Esophagus mucosa (tissue), 1 donor: ENCODE measurements around the gene BTBD7. TPM values are rescaled to one million over a fixed set of nuclear protein-coding genes. Genes with fewer than 3 reads are reported as not detected.

ENCODE experiments used
- ATAC-seq: fragments of 200-7000 bp; cut with Tn5 transposase; one replicate; pipeline ENCODE4 v1.9.1; 2020
- total RNA-seq: library from RNA; stranded (reverse); gene quantifications from one replicate; pipeline ENCODE4 v1.2.4, GENCODE V29; 2023
- donor health status: DM: yes; HTN: yes; CAD: no.

BTBD7 gene
- total RNA-seq, 1 donor from 2014 or later = 26.6 TPM

DNA sequence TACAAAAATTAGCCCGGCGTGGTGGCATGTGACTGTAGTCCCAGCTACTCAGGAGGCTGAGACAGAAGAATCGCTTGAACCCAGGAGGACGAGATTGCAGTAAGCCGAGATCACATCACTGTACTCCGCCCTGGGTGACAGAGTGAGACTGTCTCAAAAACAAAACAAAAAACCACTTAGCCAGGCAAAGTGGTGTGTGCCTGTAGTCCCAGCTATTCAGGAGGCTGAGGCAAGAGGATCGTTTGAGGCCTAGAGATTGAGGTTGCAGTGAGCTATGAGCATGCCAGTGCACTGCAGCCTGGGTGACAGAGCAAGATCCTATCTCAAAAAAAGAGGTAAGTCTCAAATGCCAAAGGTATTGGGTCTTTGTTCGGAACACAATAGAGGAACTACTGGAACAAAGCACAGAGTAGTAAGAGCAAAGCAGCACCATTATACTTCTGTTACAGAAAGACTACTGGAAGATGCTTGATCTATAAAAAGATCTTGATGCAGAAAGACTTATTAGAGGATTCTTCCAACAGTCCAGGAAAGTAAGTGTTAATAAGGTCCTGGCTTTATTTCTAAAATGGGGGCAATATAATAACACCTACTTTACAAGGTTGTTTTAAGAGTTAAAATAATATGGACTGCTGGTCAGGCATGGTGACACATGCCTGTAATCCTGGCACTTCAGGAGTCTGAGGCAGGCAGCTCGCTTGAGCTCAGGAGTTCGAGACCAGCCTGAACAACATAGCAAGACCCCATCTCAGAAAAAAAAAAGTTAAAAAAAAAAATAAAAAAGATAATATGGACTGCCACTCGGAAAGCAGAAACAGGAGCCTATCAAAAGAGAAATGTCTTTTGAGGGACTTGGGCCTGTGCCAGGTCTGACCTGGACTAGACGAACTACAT, 29.9 kb downstream of the BTBD7 start:
- ATAC-seq = no peak

GRCh38 chr14:93301821-93302447, 30.9 kb downstream of the BTBD7 start:
- no peak for ATAC-seq

- no peak for ATAC-seq
Measured at GRCh38 chr14:93299866-93300265, 33.0 kb downstream of the BTBD7 start.

- no peak for ATAC-seq
Measured at GRCh38 chr14:93299416-93299815, 33.4 kb downstream of the BTBD7 start.

DNA sequence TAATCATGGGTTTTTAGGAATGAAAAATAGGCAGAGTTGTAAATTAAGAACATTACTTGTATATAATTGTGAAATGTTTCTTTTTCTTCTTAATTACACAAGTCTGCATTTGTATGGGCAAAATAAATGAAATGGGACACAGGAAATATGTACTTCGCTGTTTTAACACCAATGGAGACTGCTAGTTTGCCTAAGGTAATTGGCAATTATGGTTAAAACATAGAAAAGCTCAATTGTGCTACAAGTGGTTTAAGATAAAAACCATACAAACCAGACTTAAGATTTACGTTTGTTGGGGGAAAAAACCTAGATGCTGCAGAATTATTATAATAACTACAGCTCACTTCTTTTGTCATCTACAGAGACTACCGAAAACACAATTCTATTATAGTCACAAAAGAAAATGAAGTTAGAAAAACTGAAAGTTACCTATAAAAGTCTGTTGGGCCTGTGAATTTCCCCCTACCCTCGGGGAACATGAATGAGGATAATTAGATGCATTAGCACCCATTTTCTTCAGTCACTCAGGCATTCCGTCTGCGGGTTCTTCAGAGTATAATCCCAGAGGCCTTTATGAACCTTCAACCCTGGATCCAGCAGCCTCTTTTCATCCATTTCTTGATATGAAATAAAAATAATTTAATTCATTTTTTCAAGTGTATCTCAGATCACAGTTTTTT, 37.2 kb downstream of the BTBD7 start:
- no peak for ATAC-seq

GRCh38 chr14:93286212-93286890, 46.5 kb downstream of the BTBD7 start:
- ATAC-seq = no peak

- no peak for ATAC-seq
Measured at GRCh38 chr14:93285044-93285443, 47.8 kb downstream of the BTBD7 start.

DNA sequence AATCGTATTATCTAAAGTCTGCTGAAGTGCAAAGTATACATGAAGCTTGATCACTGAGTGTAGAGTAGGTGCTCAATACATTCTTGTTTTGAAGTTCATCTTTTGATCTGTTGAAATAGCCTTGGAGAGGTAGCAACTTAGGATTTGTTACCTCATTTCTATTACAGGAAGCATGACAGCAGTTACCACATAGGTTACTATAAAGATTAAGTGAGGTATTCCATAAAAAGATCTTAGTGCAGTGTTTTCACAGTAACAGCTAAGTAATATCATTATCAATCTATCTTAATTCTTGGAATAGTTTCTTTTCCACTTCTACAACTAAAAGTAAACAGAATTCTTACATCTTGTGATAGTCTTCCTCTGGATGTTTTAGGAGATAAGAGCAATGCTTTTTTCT, 50.9 kb downstream of the BTBD7 start:
- no peak for ATAC-seq

- no peak for ATAC-seq
Measured at GRCh38 chr14:93280743-93281142, 52.1 kb downstream of the BTBD7 start.

DNA sequence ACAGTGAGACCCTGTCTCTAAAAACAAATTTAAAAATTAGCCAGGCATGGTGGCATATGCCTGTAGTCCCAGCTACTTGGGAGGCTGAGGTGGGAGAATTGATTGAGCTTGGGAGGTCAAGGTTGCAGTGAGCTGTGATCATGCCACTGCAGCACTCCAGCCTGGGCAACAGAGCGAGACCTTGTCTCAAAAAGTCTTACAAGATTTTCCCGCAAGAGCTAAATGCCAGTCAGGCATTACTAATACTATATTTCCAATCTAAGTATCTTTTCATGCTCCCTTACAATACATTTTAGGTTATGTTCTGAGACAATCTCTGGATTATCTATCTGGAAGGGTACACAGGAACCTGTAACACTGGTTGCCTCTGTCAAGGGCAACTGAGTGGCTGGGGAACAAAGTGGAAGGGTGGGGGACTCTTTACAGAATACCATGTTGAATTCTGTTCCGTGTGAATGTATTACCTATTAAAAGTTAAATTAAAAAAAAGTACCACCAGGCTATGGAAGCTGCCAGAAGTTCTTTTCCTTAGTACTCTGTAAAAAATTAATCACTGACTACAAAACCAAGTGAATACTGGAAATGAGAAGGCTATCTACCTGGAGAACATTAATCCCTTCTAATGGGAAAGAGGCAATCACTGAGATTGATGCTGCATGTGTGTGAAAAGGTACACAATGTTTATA, 56.7 kb downstream of the BTBD7 start:
- no peak for ATAC-seq

DNA sequence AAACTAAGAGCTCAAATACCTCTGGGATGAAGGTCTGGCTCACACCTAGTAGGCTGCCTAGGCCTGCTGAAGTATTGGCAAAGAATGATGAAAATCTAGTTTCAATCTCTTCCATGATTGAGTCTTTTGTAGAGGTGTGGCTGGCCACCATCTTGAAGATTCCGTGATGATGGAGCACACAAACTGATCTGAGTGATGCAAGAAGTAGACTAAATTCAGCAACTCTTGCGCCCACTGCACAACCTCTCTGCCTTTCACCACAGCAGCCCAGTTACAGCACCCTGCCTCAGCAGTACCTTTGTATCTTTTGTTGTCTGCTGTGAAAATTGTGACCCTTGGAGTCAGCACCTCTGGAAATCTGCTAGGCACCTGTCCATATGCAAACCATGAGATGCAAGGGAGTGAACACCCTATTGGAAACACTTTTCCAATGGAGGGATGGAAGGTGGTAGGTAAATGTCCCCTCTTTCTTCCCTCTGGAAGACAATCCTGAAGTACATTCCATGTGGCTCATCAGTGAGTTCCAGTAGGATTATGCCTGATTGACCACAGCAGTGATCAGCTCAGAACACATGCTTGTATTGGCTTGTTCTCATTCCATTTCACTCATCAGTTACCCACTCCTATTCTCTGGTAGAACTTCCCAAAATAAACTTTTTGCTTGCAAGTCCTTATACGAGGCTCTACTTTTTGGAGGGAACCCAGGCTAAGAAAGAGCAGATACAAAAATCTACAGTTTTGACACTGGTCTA, 58.6 kb downstream of the BTBD7 start:
- no peak for ATAC-seq

DNA sequence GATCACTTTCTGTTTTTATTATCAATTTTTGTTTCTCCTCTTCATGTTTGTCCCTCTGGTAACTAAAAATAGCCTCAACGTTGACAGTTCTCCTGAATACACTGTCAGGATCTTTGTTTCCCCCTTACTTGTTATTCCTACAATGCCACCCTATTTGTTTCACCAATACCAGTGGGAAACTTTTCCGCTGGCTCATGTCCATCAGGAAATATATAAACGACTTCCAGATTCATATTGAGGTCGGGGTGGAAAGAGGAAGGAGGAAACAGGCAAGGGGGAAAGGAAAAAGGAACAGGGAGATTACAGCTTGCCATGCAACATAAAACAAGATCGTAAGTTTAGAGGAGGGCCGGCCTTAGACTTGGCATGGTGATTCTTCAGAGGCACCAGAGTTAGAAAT, 61.7 kb downstream of the BTBD7 start:
- ATAC-seq = no peak

DNA sequence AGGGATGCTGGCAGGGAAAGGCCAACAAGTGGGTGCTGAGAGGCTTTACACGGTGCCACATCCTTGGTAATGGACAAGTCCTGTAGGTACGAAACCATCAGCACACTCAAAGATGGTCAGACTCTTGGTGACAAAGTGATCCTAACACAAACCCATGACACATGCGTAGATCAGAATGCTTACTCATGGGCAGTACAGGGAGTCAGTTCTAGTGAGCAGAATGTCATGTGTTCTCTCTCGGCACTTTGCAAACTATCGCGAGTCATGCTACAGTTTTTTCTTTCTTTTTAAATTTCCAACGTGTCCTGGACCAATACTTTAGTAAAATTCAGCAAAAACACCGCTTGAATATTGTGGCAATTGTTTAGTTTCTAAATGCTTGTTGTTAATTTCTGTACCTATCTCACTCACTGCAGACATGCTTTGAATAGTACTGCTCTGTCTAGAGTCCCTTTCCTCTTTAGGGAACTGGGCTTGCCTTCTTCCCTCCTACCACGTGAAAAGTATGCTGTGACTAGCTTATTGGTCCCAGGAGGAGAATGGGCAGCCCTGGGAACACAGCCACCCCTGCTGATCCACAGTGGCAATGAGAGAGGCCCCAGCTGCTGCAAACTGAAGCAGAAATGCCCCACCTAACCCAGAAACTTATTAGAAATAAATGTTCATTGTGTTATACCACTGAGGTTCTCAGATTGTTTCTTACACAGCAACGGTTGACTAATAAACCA, 63.3 kb downstream of the BTBD7 start:
- ATAC-seq = peak; percentile 69

GRCh38 chr14:93268406-93268805, 64.4 kb downstream of the BTBD7 start:
- ATAC-seq = no peak

DNA sequence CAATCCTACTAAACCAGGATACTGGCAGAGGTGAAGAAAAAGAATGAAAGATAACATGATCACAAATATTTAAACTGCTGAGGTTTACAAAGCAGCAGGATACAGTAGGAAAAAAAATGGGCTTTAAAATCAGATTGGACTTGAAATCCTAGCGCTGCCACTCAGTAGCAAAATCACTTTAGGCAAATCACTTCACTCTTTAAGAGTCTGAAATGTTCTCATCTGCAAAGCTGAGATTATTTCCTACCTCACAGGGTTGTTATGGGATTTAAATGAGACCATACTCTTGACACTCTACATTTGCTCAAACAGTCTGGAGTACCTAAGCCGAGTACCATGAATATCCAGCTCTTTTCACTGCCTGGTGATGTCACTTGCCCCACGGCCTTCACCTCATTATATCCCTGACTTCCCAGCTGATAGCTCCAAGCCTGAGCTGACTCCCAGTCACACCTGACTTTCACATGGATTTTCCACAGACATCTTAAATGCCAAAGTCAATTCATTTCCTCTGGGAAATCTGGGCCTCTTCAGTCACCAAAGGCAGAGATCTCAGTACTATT, 65.6 kb downstream of the BTBD7 start:
- no peak for ATAC-seq

- no peak for ATAC-seq
Measured at GRCh38 chr14:93266127-93266526, 66.7 kb downstream of the BTBD7 start.

DNA sequence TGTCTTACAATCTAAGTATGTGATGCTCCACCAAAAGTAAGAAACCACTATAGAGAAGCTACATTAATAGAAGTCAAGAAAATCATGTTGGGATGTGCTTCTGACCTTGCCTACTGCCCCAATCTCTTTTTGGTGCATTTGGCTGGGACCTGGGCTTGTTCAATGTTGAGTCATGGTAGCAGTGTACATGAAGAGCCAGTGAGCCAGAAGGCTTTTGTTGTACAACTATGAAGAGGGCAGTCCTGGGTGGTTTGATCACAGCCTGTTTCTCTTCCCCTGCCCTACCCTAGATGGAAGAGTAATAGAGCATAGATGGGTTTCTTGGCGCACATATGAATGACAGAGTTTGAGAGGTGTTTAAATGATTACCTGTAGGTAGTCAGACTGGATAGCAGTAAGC, 69.4 kb downstream of the BTBD7 start:
- peak; percentile 77 for ATAC-seq

DNA sequence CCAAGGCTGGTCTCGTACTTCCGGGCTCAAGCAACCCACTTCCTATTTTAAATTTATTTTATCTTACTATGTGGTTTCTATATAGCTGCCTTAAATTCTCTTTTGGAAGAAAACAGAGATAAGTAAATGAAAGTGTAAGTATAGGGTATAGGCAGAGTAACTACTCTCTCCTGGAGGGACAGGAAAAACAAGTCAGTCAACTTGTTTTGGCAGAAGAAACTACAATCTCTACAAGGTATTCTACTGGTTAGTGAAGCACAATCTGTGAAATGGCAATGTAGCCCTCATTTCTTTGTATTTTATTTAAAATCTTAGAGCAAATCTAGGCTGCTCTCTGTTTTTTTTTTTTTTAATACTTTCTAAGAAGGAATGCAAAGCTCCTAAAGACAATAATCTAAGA, 70.4 kb downstream of the BTBD7 start:
- peak; percentile 74 for ATAC-seq

GRCh38 chr14:93249128-93249831, 83.6 kb downstream of the BTBD7 start:
- ATAC-seq = no peak

DNA sequence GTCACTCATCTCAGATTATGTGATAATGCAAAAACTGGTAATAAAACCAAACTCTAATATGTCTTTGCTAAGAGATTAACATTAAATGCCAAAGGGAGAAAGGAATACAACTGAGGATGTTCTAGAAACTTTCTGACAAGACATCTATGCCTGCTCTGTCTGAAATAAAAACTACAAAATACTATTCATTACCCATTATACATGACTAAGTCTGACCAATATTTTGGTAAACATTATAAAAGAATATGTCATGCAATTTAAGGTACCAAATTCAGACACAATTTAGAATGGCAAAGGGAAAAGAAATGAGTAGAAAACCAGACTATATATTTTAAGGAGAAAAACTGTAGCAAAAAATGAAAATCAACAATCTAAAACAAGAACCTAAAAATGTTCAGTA, 86.3 kb downstream of the BTBD7 start:
- ATAC-seq = no peak
